Thoracic aorta (tissue), 2 donors: ENCODE results near the gene ENG. TPM values are rescaled to one million over a fixed set of nuclear protein-coding genes. Genes with fewer than 3 reads are reported as not detected.

Experiments used
- ATAC-seq: fragments of 150-250 bp; one replicate; pipeline ENCODE4 v1.8.0; 2017; ENCODE audit warnings: low read depth; ENCODE audit not compliant: insufficient number of reproducible peaks, low FRiP score
- DNase-seq: peaks from one replicate; pipeline ENCODE4 v3.0.0-alpha.2; 2020; ENCODE audit warnings: low spot score
- H3K27ac ChIP-seq, 2 donors: fragments of 200-600 bp; sonication (generic); 1 replicate in 1 of 2; 2 replicates in 1 of 2; pipeline ENCODE4 v1.5.1; 2016; ENCODE audit warnings: mild to moderate bottlenecking in 2 of 2, moderate library complexity in 2 of 2
- H3K27me3 ChIP-seq: fragments of 200-600 bp; sonication (generic); replicated peaks from 2 replicates; pipeline ENCODE4 v1.6.0; 2016; ENCODE audit warnings: mild to moderate bottlenecking; ENCODE audit not compliant: insufficient read depth
- H3K36me3 ChIP-seq: fragments of 200-600 bp; sonication (generic); one replicate; pipeline ENCODE4 v1.5.1; 2016
- H3K4me1 ChIP-seq, 2 donors: fragments of 200-600 bp; sonication (generic); 1 replicate in 1 of 2; 2 replicates in 1 of 2; pipeline versions ENCODE4 v1.5.1 to v1.6.0; 2016; ENCODE audit warnings: low read depth in 2 of 2, mild to moderate bottlenecking in 1 of 2; ENCODE audit not compliant: control insufficient read depth in 1 of 2
- H3K4me3 ChIP-seq: fragments of 200-600 bp; sonication (generic); 2 replicates; pipeline ENCODE4 v1.5.1; 2016; ENCODE audit warnings: mild to moderate bottlenecking
- H3K9me3 ChIP-seq: fragments of 200-600 bp; sonication (generic); 2 replicates; pipeline ENCODE4 v1.5.1; 2016
- CTCF ChIP-seq: fragments of 200-600 bp; sonication (generic); IDR thresholded peaks from one replicate; pipeline ENCODE4 v1.5.1; 2019; ENCODE audit warnings: antibody characterized with exemption
- total RNA-seq, 2 donors: library from RNA; depleted of rRNA; stranded (reverse); fragments of >200 nt; gene quantifications; one replicate each; pipeline versions ENCODE4 v1.1.0 to v1.2.3, GENCODE V29; 2016

ENG gene
- total RNA-seq, 2 donors from 2014 or later, result 239 to 268 TPM

- Histone ChIP-seq H3K27ac (peak overlapping the region; percentile 21 to 34), H3K27me3 (no peaks in the 10 kb centered on the region), H3K4me3 (no peak overlapping the region), H3K4me1 (no peaks in the 10 kb centered on the region), H3K9me3 (no peaks in the 10 kb centered on the region), H3K36me3 (peaks cover 78% of the 10 kb centered on the region)
- DNase-seq (no peak), ATAC-seq (no peak)
- TF ChIP-seq CTCF, result no peak
These were observed 37.7 kb downstream of the ENG start for GRCh38 chr9:127816728-127817127.

DNA sequence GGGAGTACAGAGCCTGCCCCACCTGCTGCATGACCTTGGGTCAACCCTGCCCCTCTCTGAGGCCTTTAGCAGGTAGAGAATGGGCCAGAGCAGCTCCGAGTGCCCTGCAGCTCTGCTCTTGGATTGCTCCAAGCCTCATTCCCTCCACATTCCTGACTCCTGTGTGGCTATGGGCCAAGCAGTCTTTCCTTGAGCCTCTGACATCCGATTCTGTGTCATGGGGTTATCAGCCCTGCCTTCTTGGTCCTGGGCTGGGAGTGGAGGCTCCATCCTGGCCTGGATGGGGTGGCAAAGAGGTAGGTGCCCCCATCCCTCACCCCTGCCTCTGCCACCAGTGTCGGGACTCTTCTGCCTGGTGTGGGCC lies 38.1 kb downstream of the ENG start:
- DNase-seq (no peak), ATAC-seq (no peak)
- H3K4me1 ChIP-seq, result no peaks in the 10 kb centered on the region
- H3K27ac ChIP-seq, result peak overlapping the region; percentile 21 to 34
- no peaks in the 10 kb centered on the region for H3K27me3 ChIP-seq
- no peak overlapping the region for H3K4me3 ChIP-seq
- no peak for TF ChIP-seq CTCF
- H3K36me3 ChIP-seq, result peaks cover 76% of the 10 kb centered on the region
- no peaks in the 10 kb centered on the region for H3K9me3 ChIP-seq

DNA sequence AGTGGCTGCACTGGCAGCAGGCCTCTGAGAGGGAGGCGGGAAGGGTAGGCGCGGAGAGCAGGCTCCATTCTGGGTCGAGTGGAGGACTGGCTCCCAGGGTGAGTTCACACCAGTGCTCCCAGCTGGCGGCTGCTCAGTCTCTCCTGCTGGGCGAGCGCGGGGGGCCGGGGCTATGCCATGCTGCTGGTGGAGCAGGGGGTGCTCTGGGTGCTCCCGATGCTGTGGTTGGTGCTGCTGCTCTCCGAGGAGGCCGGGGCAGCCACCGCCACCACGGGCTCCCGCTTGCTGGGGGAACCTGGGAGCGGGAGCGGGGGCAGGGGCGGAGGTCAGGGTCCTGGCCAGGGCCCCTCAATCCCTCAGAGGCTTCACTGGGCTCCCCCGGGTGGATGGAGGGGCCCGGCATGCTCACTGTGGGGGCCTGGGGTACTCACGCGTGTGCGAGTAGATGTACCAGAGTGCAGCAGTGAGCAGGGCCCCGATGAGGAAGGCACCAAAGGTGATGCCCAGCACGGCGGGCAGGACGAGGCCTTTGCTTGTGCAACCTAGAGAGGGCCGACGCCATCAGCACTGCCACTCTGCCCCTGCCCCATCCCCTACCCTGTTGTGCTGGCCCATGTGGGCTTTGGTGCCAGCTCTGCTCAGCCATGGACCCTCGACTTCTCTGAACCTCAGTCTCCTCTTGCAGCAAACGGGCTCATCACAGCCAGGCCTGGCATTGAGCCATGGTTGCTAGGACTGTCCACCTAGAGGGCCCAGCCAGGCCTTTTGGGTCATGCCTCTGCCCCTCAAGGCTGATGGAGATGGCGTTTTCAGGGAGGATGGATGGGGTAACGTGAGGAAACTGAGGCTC lies 38.7 kb downstream of the ENG start:
- DNase-seq, result no peak

GRCh38 chr9:127814619-127815511 lies 39.6 kb downstream of the ENG start:
- Histone ChIP-seq H3K27ac (no peak overlapping the region), H3K27me3 (no peaks in the 10 kb centered on the region), H3K9me3 (no peaks in the 10 kb centered on the region), H3K36me3 (peaks cover 70% of the 10 kb centered on the region), H3K4me3 (no peak overlapping the region), H3K4me1 (peaks cover 0 to 3% of the 10 kb centered on the region in 2 donors)
- ATAC-seq, result no peak
- DNase-seq, result no peak
- no peak for TF ChIP-seq CTCF

More for the DNA sequence above, 38.7 kb downstream of the ENG start:
- no peak for ATAC-seq
- no peak overlapping the region for H3K4me3 ChIP-seq
- H3K9me3 ChIP-seq, result no peaks in the 10 kb centered on the region
- TF ChIP-seq CTCF, result no peak
- H3K27ac ChIP-seq, result peak overlapping the region in 1 of 2 donors; percentile 21
- H3K27me3 ChIP-seq, result no peaks in the 10 kb centered on the region
- no peaks in the 10 kb centered on the region for H3K4me1 ChIP-seq
- H3K36me3 ChIP-seq, result peaks cover 70% of the 10 kb centered on the region

DNA sequence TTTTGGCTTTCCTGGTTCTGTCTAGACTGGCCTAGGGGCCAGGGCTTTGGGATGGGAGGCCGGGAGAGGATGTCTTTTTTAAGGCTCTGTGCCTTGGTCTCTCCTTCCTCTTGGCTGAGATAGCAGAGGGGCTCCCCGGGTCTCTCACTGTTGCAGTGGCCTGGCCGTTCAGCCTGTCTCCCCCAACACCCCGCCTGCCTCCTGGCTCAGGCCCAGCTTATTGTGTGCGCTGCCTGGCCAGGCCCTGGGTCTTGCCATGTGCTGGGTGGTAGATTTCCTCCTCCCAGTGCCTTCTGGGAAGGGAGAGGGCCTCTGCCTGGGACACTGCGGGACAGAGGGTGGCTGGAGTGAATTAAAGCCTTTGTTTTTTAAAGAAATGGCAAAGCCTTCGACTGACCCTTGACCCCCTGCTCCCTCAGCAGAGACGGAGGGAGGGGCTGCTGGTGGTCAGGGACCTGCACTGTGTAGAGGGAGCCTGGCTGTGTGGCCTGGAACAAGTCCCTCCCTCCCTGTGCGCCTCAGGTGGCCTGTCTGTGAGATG lies 40.7 kb downstream of the ENG start:
- no peak for DNase-seq
- Histone ChIP-seq H3K27me3 (no peaks in the 10 kb centered on the region), H3K9me3 (no peaks in the 10 kb centered on the region), H3K27ac (peak overlapping the region in 1 of 2 donors; percentile 22), H3K36me3 (peaks cover 61% of the 10 kb centered on the region), H3K4me1 (peaks cover 0 to 7% of the 10 kb centered on the region in 2 donors), H3K4me3 (no peak overlapping the region)
- ATAC-seq, result no peak
- TF ChIP-seq CTCF, result no peak
